ENCODE data around the gene ZMYM2. TPM values are rescaled to one million over a fixed set of nuclear protein-coding genes. Genes with fewer than 3 reads are reported as not detected.
A peak's percentile ranks its signal among the peaks of the same experiment; 100 is the strongest.

The ZMYM2 gene
- total RNA-seq, 1 donor from 2014 or later = 303 TPM

- no peaks in the 10 kb centered on the region for H3K27me3 ChIP-seq
- no peak overlapping the region for H3K27ac Mint-ChIP-seq
- H3K9ac ChIP-seq = no peak overlapping the region
- no peak overlapping the region for H3K4me3 ChIP-seq
- H3K36me3 Mint-ChIP-seq = peaks cover 34% of the 10 kb centered on the region
- no peaks in the 10 kb centered on the region for H3K4me1 Mint-ChIP-seq
- no peaks in the 10 kb centered on the region for H3K9me3 Mint-ChIP-seq
- H3K4me2 ChIP-seq = no peak overlapping the region
- H3F3A ChIP-seq (ENCODE audit: low read depth) = peaks cover 42% of the 10 kb centered on the region
- no peaks in the 10 kb centered on the region for H3K4me1 ChIP-seq
- TF ChIP-seq, protein P1, sequence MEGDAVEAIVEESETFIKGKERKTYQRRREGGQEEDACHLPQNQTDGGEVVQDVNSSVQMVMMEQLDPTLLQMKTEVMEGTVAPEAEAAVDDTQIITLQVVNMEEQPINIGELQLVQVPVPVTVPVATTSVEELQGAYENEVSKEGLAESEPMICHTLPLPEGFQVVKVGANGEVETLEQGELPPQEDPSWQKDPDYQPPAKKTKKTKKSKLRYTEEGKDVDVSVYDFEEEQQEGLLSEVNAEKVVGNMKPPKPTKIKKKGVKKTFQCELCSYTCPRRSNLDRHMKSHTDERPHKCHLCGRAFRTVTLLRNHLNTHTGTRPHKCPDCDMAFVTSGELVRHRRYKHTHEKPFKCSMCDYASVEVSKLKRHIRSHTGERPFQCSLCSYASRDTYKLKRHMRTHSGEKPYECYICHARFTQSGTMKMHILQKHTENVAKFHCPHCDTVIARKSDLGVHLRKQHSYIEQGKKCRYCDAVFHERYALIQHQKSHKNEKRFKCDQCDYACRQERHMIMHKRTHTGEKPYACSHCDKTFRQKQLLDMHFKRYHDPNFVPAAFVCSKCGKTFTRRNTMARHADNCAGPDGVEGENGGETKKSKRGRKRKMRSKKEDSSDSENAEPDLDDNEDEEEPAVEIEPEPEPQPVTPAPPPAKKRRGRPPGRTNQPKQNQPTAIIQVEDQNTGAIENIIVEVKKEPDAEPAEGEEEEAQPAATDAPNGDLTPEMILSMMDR (IDR thresholded peaks at IDR 0.05) = no peak
- no peak for TF ChIP-seq EZH2phosphoT487 (IDR thresholded peaks at IDR 0.05)
- TF ChIP-seq EZH2 (IDR thresholded peaks at IDR 0.05) = no peak
- H3K27me3 Mint-ChIP-seq (ENCODE audit: insufficient read depth, low read depth) = no peaks in the 10 kb centered on the region
- no peaks in the 10 kb centered on the region for H3K9me3 ChIP-seq (ENCODE audit: low read depth)
- peaks cover 57% of the 10 kb centered on the region for H3K36me3 ChIP-seq
- H3K4me3 Mint-ChIP-seq = no peak overlapping the region
- no peaks in the 10 kb centered on the region for H3K79me2 ChIP-seq (ENCODE audit: low read depth)
- H3K27ac ChIP-seq = no peak overlapping the region
- DNase-seq (ENCODE audit: low spot score) = no peak
- H2AFZ ChIP-seq (replicated peaks) = no peak overlapping the region
- peaks cover 15% of the 10 kb centered on the region for H4K20me1 ChIP-seq (ENCODE audit: low read depth)
Measured at GRCh38 chr13:20080377-20081164, 122.0 kb downstream of the ZMYM2 start.

- H3K27ac ChIP-seq = no peak overlapping the region
- no peak overlapping the region for H2AFZ ChIP-seq (replicated peaks)
- H3K79me2 ChIP-seq (ENCODE audit: low read depth) = no peaks in the 10 kb centered on the region
- H3K4me1 Mint-ChIP-seq = peaks cover 17% of the 10 kb centered on the region
- no peaks in the 10 kb centered on the region for H3K27me3 Mint-ChIP-seq (ENCODE audit: insufficient read depth, low read depth)
- H3K4me2 ChIP-seq = no peak overlapping the region
- H3K4me1 ChIP-seq = no peaks in the 10 kb centered on the region
- no peaks in the 10 kb centered on the region for H3K9me3 ChIP-seq (ENCODE audit: low read depth)
- peaks cover 19% of the 10 kb centered on the region for H3K36me3 ChIP-seq
- peaks cover 10% of the 10 kb centered on the region for H4K20me1 ChIP-seq (ENCODE audit: low read depth)
- no peak overlapping the region for H3K27ac Mint-ChIP-seq
- H3K36me3 Mint-ChIP-seq = peaks cover 7% of the 10 kb centered on the region
- no peaks in the 10 kb centered on the region for H3K9me3 Mint-ChIP-seq
- peaks cover 65% of the 10 kb centered on the region for H3F3A ChIP-seq (ENCODE audit: low read depth)
- H3K9ac ChIP-seq = no peak overlapping the region
- DNase-seq (ENCODE audit: low spot score) = no peak
- TF ChIP-seq EZH2 (IDR thresholded peaks at IDR 0.05) = no peak
- TF ChIP-seq, protein P1 (IDR thresholded peaks at IDR 0.05) = peak; percentile 14
- H3K27me3 ChIP-seq = no peaks in the 10 kb centered on the region
- no peak overlapping the region for H3K4me3 Mint-ChIP-seq
- no peak overlapping the region for H3K4me3 ChIP-seq
Measured at GRCh38 chr13:20090349-20090748, 131.8 kb downstream of the ZMYM2 start.

GRCh38 chr13:20093951-20094350 is 135.4 kb downstream of the ZMYM2 start:
- Histone ChIP-seq H3K79me2 (ENCODE audit: low read depth) (no peaks in the 10 kb centered on the region), H3K4me1 (no peaks in the 10 kb centered on the region), H3K27ac (no peak overlapping the region), H3K4me3 (no peak overlapping the region), H3K9me3 (ENCODE audit: low read depth) (no peaks in the 10 kb centered on the region), H3K27me3 (no peaks in the 10 kb centered on the region), H4K20me1 (ENCODE audit: low read depth) (peaks cover 5% of the 10 kb centered on the region), H3K36me3 (no peaks in the 10 kb centered on the region), H3F3A (ENCODE audit: low read depth) (peaks cover 36% of the 10 kb centered on the region), H3K4me2 (no peak overlapping the region), H2AFZ (replicated peaks) (no peak overlapping the region), H3K9ac (no peak overlapping the region)
- Mint-ChIP-seq H3K4me3 (no peak overlapping the region), H3K4me1 (peaks cover 22% of the 10 kb centered on the region), H3K36me3 (peaks cover 2% of the 10 kb centered on the region), H3K9me3 (no peaks in the 10 kb centered on the region), H3K27me3 (ENCODE audit: insufficient read depth, low read depth) (peaks cover under 1% of the 10 kb centered on the region), H3K27ac (no peak overlapping the region)
- DNase-seq (ENCODE audit: low spot score) = no peak
- TF ChIP-seq, protein P1 (IDR thresholded peaks at IDR 0.05) = no peak
- no peak for TF ChIP-seq EZH2 (IDR thresholded peaks at IDR 0.05)
- no peak for TF ChIP-seq EZH2phosphoT487 (IDR thresholded peaks at IDR 0.05)
